H9 (cell line): ENCODE data around the gene NPAS3. TPM values are rescaled to one million over a fixed set of nuclear protein-coding genes. Genes with fewer than 3 reads are reported as not detected.

ENCODE experiments used
- DNase-seq: peaks from one replicate; pipeline ENCODE4 v3.0.0-alpha.2; 2017
- H2AFZ ChIP-seq: one replicate; pipeline ENCODE4 v1.6.1; 2013; ENCODE audit warnings: mild to moderate bottlenecking, low read length, control low read depth, moderate library complexity
- H2AK5ac ChIP-seq: 2 replicates; pipeline ENCODE4 v1.6.1; 2013; ENCODE audit warnings: low read length, control low read depth, mixed read lengths; ENCODE audit not compliant: insufficient read length
- H2BK120ac ChIP-seq: one replicate; pipeline ENCODE4 v1.6.1; 2013; ENCODE audit warnings: low read depth, mild to moderate bottlenecking, low read length, control low read depth, inconsistent platforms; ENCODE audit not compliant: poor library complexity, severe bottlenecking
- H2BK12ac ChIP-seq: 2 replicates; pipeline ENCODE4 v1.6.1; 2013; ENCODE audit warnings: low read length, control low read depth, mixed read lengths, low read depth; ENCODE audit not compliant: insufficient read length
- H2BK15ac ChIP-seq: 2 replicates; pipeline ENCODE4 v1.6.1; 2013; ENCODE audit warnings: low read depth, low read length, control low read depth
- H2BK20ac ChIP-seq: one replicate; pipeline ENCODE4 v1.6.1; 2013; ENCODE audit warnings: low read depth, mild to moderate bottlenecking, low read length, control low read depth, inconsistent platforms; ENCODE audit not compliant: poor library complexity, severe bottlenecking
- H2BK5ac ChIP-seq: 2 replicates; pipeline ENCODE4 v1.6.1; 2013; ENCODE audit warnings: low read length, control low read depth, mixed read lengths; ENCODE audit not compliant: insufficient read length
- H3K14ac ChIP-seq: 2 replicates; pipeline ENCODE4 v1.6.1; 2013; ENCODE audit warnings: low read length, control low read depth; ENCODE audit not compliant: insufficient read depth
- H3K18ac ChIP-seq: 2 replicates; pipeline ENCODE4 v1.6.1; 2013; ENCODE audit warnings: low read depth, mild to moderate bottlenecking, mixed read lengths, low read length, control low read depth; ENCODE audit not compliant: insufficient read length
- H3K23ac ChIP-seq: 2 replicates; pipeline ENCODE4 v1.6.1; 2013; ENCODE audit warnings: low read length, control low read depth, mixed read lengths, low read depth; ENCODE audit not compliant: insufficient read length
- H3K23me2 ChIP-seq: 2 replicates; pipeline ENCODE4 v1.6.1; 2013; ENCODE audit warnings: low read depth, mild to moderate bottlenecking, mixed read lengths, low read length, control low read depth; ENCODE audit not compliant: insufficient read length, poor library complexity, severe bottlenecking
- H3K27ac ChIP-seq: 2 replicates; pipeline ENCODE4 v1.5.1; 2013; ENCODE audit warnings: low read length, control low read depth, mixed read lengths, low read depth; ENCODE audit not compliant: insufficient read length
- H3K27me3 ChIP-seq: 2 replicates; pipeline ENCODE4 v1.6.1; 2013; ENCODE audit warnings: low read length, control low read depth, inconsistent platforms; ENCODE audit not compliant: insufficient read depth
- H3K4ac ChIP-seq: 2 replicates; pipeline ENCODE4 v1.6.1; 2013; ENCODE audit warnings: low read depth, mild to moderate bottlenecking, control low read depth, inconsistent platforms, low read length, moderate library complexity
- H3K4me1 ChIP-seq: 2 replicates; pipeline ENCODE4 v1.6.1; 2013; ENCODE audit warnings: low read length, control low read depth, inconsistent platforms; ENCODE audit not compliant: insufficient read depth
- H3K4me2 ChIP-seq: 2 replicates; pipeline ENCODE4 v1.6.1; 2013; ENCODE audit warnings: low read length, control low read depth, mixed read lengths; ENCODE audit not compliant: insufficient read length, insufficient read depth
- H3K56ac ChIP-seq: 2 replicates; pipeline ENCODE4 v1.6.1; 2013; ENCODE audit warnings: low read depth, mild to moderate bottlenecking, mixed read lengths, low read length, control low read depth; ENCODE audit not compliant: insufficient read length
- H3K79me1 ChIP-seq: 2 replicates; pipeline ENCODE4 v1.6.1; 2013; ENCODE audit warnings: low read depth, mild to moderate bottlenecking, moderate library complexity, low read length, control low read depth, inconsistent platforms; ENCODE audit not compliant: insufficient read depth, poor library complexity, severe bottlenecking
- H3K79me2 ChIP-seq: 2 replicates; pipeline ENCODE4 v1.6.1; 2013; ENCODE audit warnings: low read length, control low read depth, inconsistent platforms; ENCODE audit not compliant: insufficient read depth
- H3K9ac ChIP-seq: 2 replicates; pipeline ENCODE4 v1.6.1; 2013; ENCODE audit warnings: low read length, control low read depth, mixed read lengths; ENCODE audit not compliant: insufficient read length; ENCODE audit errors: extremely low read depth
- H3K9me3 ChIP-seq: one replicate; pipeline ENCODE4 v1.6.1; 2013; ENCODE audit warnings: low read depth, low read length, inconsistent platforms; ENCODE audit not compliant: control insufficient read depth
- H3T11ph ChIP-seq: one replicate; pipeline ENCODE4 v1.6.1; 2013; ENCODE audit warnings: mild to moderate bottlenecking, low read length, control low read depth, inconsistent platforms
- H4K20me1 ChIP-seq: one replicate; pipeline ENCODE4 v1.6.1; 2013; ENCODE audit not compliant: control insufficient read depth, insufficient read length, insufficient read depth
- H4K5ac ChIP-seq: 2 replicates; pipeline ENCODE4 v1.6.1; 2013; ENCODE audit warnings: low read depth, mild to moderate bottlenecking, mixed read lengths, low read length, control low read depth; ENCODE audit not compliant: insufficient read length
- H4K8ac ChIP-seq: replicated peaks from 2 replicates; pipeline ENCODE4 v1.6.1; 2013; ENCODE audit warnings: low read length, control low read depth, mixed read lengths, low read depth; ENCODE audit not compliant: insufficient read length
- H4K91ac ChIP-seq: 2 replicates; pipeline ENCODE4 v1.6.1; 2013; ENCODE audit warnings: low read depth, mild to moderate bottlenecking, moderate library complexity, mixed read lengths, low read length, control low read depth; ENCODE audit not compliant: insufficient read length
- H3K27ac Mint-ChIP-seq, 3 experiments: 2 replicates in 2 of 3; 3 replicates in 1 of 3; pipeline ENCODE4 v1.8.0; 2020 to 2021; ENCODE audit warnings: mixed read lengths in 3 of 3, mild to moderate bottlenecking in 1 of 3, moderate library complexity in 1 of 3
- H3K27me3 Mint-ChIP-seq: 2 replicates; pipeline ENCODE4 v1.8.0; 2021; ENCODE audit warnings: low read depth, mild to moderate bottlenecking, moderate library complexity, mixed read lengths
- H3K36me3 Mint-ChIP-seq, 3 experiments: 2 replicates in 2 of 3; 3 replicates in 1 of 3; pipeline ENCODE4 v1.8.0; 2020 to 2021; ENCODE audit warnings: low read depth in 3 of 3, mixed read lengths in 3 of 3; ENCODE audit not compliant: insufficient read depth in 1 of 3
- H3K4me1 Mint-ChIP-seq, 2 experiments: 2 replicates each; pipeline ENCODE4 v1.8.0; 2020; ENCODE audit warnings: mixed read lengths in 2 of 2
- H3K4me3 Mint-ChIP-seq, 2 experiments: 2 replicates in 1 of 2; 3 replicates in 1 of 2; pipeline ENCODE4 v1.8.0; 2020 to 2021; ENCODE audit warnings: mild to moderate bottlenecking in 2 of 2, mixed read lengths in 2 of 2, moderate library complexity in 1 of 2
- H3K9me3 Mint-ChIP-seq, 2 experiments: 2 replicates in 1 of 2; 3 replicates in 1 of 2; pipeline ENCODE4 v1.8.0; 2020; ENCODE audit warnings: mild to moderate bottlenecking in 2 of 2, mixed read lengths in 2 of 2, moderate library complexity in 1 of 2
- CTCF ChIP-seq: fragments of 200-600 bp; sonication (generic); conservative IDR thresholded peaks from 3 replicates; pipeline ENCODE4 v1.8.0; 2021; ENCODE audit warnings: antibody characterized with exemption, mild to moderate bottlenecking
- WGBS: extraction: QIAGEN DNeasy Blood & Tissue Kit; methylation state at CpG from one replicate; pipeline ENCODE4 v1.1.7; 2013; ENCODE audit warnings: missing lambda C conversion rate, low lambda C conversion rate, mixed read lengths; ENCODE audit not compliant: insufficient read length; ENCODE audit errors: extremely low coverage; 5-methylcytosine and 5-hydroxymethylcytosine counted together
- total RNA-seq: library from RNA; stranded (reverse); gene quantifications from 2 replicates; pipeline ENCODE4 v1.2.1, GENCODE V29; 2021

The NPAS3 gene
- total RNA-seq, 1 experiment from 2014 or later: 0.17 TPM

- H3K18ac ChIP-seq: no peak overlapping the region
- no peak overlapping the region for H3K27ac ChIP-seq
Observed at GRCh38 chr14:33081259-33081658, 142.6 kb downstream of the NPAS3 start.

More at GRCh38 chr14:33081259-33081658, 142.6 kb downstream of the NPAS3 start:
- H2AFZ ChIP-seq: no peak overlapping the region
- no peak overlapping the region for H3K14ac ChIP-seq
- no peak overlapping the region for H2BK12ac ChIP-seq
- no peak overlapping the region for H3K4me2 ChIP-seq
- H3K9me3 ChIP-seq: no peaks in the 10 kb centered on the region
- no peak overlapping the region for H2BK120ac ChIP-seq
- no peak overlapping the region for H3K23ac ChIP-seq
- no peaks in the 10 kb centered on the region for H3K79me2 ChIP-seq
- Mint-ChIP-seq H3K4me1 (peaks cover 5 to 6% of the 10 kb centered on the region in 2 experiments; a peak in 3 of 4 replicates), H3K36me3 (no peaks in the 10 kb centered on the region), H3K27me3 (no peaks in the 10 kb centered on the region), H3K4me3 (no peak overlapping the region), H3K9me3 (no peaks in the 10 kb centered on the region), H3K27ac (no peak overlapping the region)
- H2BK5ac ChIP-seq: no peak overlapping the region
- no peaks in the 10 kb centered on the region for H3K79me1 ChIP-seq
- no peak overlapping the region for H3K9ac ChIP-seq
- H4K20me1 ChIP-seq: no peaks in the 10 kb centered on the region
- WGBS: no CpG with 5 or more reads among the region's 1 CpG
- H3K27me3 ChIP-seq: no peaks in the 10 kb centered on the region
- no peak overlapping the region for H2BK15ac ChIP-seq
- no peak overlapping the region for H2BK20ac ChIP-seq
- no peak for DNase-seq
- no peak overlapping the region for H3T11ph ChIP-seq
- no peak overlapping the region for H2AK5ac ChIP-seq
- H4K91ac ChIP-seq: no peak overlapping the region
- no peak overlapping the region for H3K4ac ChIP-seq
- H4K8ac ChIP-seq: no peak overlapping the region
- no peak for TF ChIP-seq CTCF
- no peaks in the 10 kb centered on the region for H3K4me1 ChIP-seq
- no peaks in the 10 kb centered on the region for H3K23me2 ChIP-seq
- H4K5ac ChIP-seq: no peak overlapping the region
- H3K56ac ChIP-seq: no peak overlapping the region
